T-helper 2 cell treated with Interferon-gamma antibody and Interleukin-4, amounts not matched to agents 5 μg/mL and 100 μg/mL, for 36 hours (primary cell): ENCODE measurements around the gene WDSUB1.

Experiments used
- DNase-seq: peaks from one replicate; pipeline ENCODE4 v3.0.0; 2021; ENCODE audit warnings: low spot score
- H3K27ac Mint-ChIP-seq: one replicate; pipeline ENCODE4 v1.8.0; 2021; ENCODE audit warnings: mild to moderate bottlenecking, mixed read lengths
- H3K27me3 Mint-ChIP-seq: one replicate; pipeline ENCODE4 v1.8.0; 2021; ENCODE audit warnings: low read depth, mixed read lengths
- H3K36me3 Mint-ChIP-seq: one replicate; pipeline ENCODE4 v1.8.0; 2021; ENCODE audit warnings: low read depth, mixed read lengths
- H3K4me1 Mint-ChIP-seq: one replicate; pipeline ENCODE4 v1.8.0; 2021; ENCODE audit warnings: low read depth, mixed read lengths
- H3K4me3 Mint-ChIP-seq: one replicate; pipeline ENCODE4 v1.8.0; 2022; ENCODE audit warnings: mild to moderate bottlenecking, moderate library complexity, mixed read lengths
- H3K9me3 Mint-ChIP-seq: one replicate; pipeline ENCODE4 v1.8.0; 2021; ENCODE audit warnings: mixed read lengths

Gene WDSUB1

GRCh38 chr2:159285433-159285832 is 1.1 kb downstream of the WDSUB1 start:
- Mint-ChIP-seq H3K4me1 (peaks cover 13% of the 10 kb centered on the region), H3K9me3 (no peaks in the 10 kb centered on the region), H3K27me3 (no peaks in the 10 kb centered on the region), H3K4me3 (peak overlapping the region; percentile 84), H3K36me3 (peaks cover 6% of the 10 kb centered on the region), H3K27ac (no peak overlapping the region)
- no peak for DNase-seq

- no peak overlapping the region for H3K27ac Mint-ChIP-seq
- H3K9me3 Mint-ChIP-seq, result no peaks in the 10 kb centered on the region
- peaks cover 7% of the 10 kb centered on the region for H3K36me3 Mint-ChIP-seq
- no peaks in the 10 kb centered on the region for H3K27me3 Mint-ChIP-seq
- no peak overlapping the region for H3K4me3 Mint-ChIP-seq
- peaks cover 8% of the 10 kb centered on the region for H3K4me1 Mint-ChIP-seq
- no peak for DNase-seq
Observed at GRCh38 chr2:159283529-159283928, 3.0 kb downstream of the WDSUB1 start.

- Mint-ChIP-seq H3K27ac (no peak overlapping the region), H3K9me3 (no peaks in the 10 kb centered on the region), H3K27me3 (no peaks in the 10 kb centered on the region), H3K4me1 (peaks cover 4% of the 10 kb centered on the region), H3K36me3 (peaks cover 6% of the 10 kb centered on the region), H3K4me3 (no peak overlapping the region)
- no peak for DNase-seq
Observed at GRCh38 chr2:159281002-159281401, 5.5 kb downstream of the WDSUB1 start.

GRCh38 chr2:159279700-159280099 is 6.8 kb downstream of the WDSUB1 start:
- Mint-ChIP-seq H3K4me3 (no peak overlapping the region), H3K27me3 (no peaks in the 10 kb centered on the region), H3K27ac (no peak overlapping the region), H3K4me1 (peaks cover 5% of the 10 kb centered on the region), H3K9me3 (no peaks in the 10 kb centered on the region), H3K36me3 (peaks cover 8% of the 10 kb centered on the region)
- no peak for DNase-seq

- Mint-ChIP-seq H3K36me3 (peaks cover 10% of the 10 kb centered on the region), H3K4me1 (peaks cover 5% of the 10 kb centered on the region), H3K4me3 (no peak overlapping the region), H3K27me3 (no peaks in the 10 kb centered on the region), H3K27ac (no peak overlapping the region), H3K9me3 (no peaks in the 10 kb centered on the region)
- no peak for DNase-seq
Observed at GRCh38 chr2:159275111-159275510, 11.4 kb downstream of the WDSUB1 start.

- peaks cover 8% of the 10 kb centered on the region for H3K36me3 Mint-ChIP-seq
- peaks cover 5% of the 10 kb centered on the region for H3K4me1 Mint-ChIP-seq
- no peak overlapping the region for H3K4me3 Mint-ChIP-seq
- no peak overlapping the region for H3K27ac Mint-ChIP-seq
- DNase-seq, result no peak
- no peaks in the 10 kb centered on the region for H3K9me3 Mint-ChIP-seq
- H3K27me3 Mint-ChIP-seq, result no peaks in the 10 kb centered on the region
Observed at GRCh38 chr2:159272156-159272555, 14.3 kb downstream of the WDSUB1 start.

GRCh38 chr2:159270744-159271379 is 15.6 kb downstream of the WDSUB1 start:
- Mint-ChIP-seq H3K4me3 (no peak overlapping the region), H3K4me1 (peaks cover 5% of the 10 kb centered on the region), H3K9me3 (no peaks in the 10 kb centered on the region), H3K36me3 (peaks cover 8% of the 10 kb centered on the region), H3K27ac (no peak overlapping the region), H3K27me3 (no peaks in the 10 kb centered on the region)
- no peak for DNase-seq

GRCh38 chr2:159267921-159268320 is 18.6 kb downstream of the WDSUB1 start:
- Mint-ChIP-seq H3K4me3 (no peak overlapping the region), H3K36me3 (peaks cover 5% of the 10 kb centered on the region)

GRCh38 chr2:159266554-159266953 is 19.9 kb downstream of the WDSUB1 start:
- Mint-ChIP-seq H3K9me3 (no peaks in the 10 kb centered on the region), H3K27me3 (no peaks in the 10 kb centered on the region), H3K27ac (no peak overlapping the region), H3K36me3 (peaks cover 5% of the 10 kb centered on the region), H3K4me3 (no peak overlapping the region), H3K4me1 (no peaks in the 10 kb centered on the region)
- no peak for DNase-seq

More at GRCh38 chr2:159267921-159268320, 18.6 kb downstream of the WDSUB1 start:
- no peaks in the 10 kb centered on the region for H3K9me3 Mint-ChIP-seq
- DNase-seq, result no peak
- H3K27ac Mint-ChIP-seq, result no peak overlapping the region
- no peaks in the 10 kb centered on the region for H3K4me1 Mint-ChIP-seq
- H3K27me3 Mint-ChIP-seq, result no peaks in the 10 kb centered on the region

GRCh38 chr2:159265171-159265576 is 21.3 kb downstream of the WDSUB1 start:
- H3K27me3 Mint-ChIP-seq, result no peaks in the 10 kb centered on the region
- peaks cover under 1% of the 10 kb centered on the region for H3K36me3 Mint-ChIP-seq
- no peak overlapping the region for H3K4me3 Mint-ChIP-seq
- DNase-seq, result no peak
- no peak overlapping the region for H3K27ac Mint-ChIP-seq
- H3K9me3 Mint-ChIP-seq, result no peaks in the 10 kb centered on the region
- no peaks in the 10 kb centered on the region for H3K4me1 Mint-ChIP-seq

GRCh38 chr2:159262904-159263303 is 23.6 kb downstream of the WDSUB1 start:
- no peaks in the 10 kb centered on the region for H3K36me3 Mint-ChIP-seq
- no peak overlapping the region for H3K4me3 Mint-ChIP-seq
- H3K27ac Mint-ChIP-seq, result no peak overlapping the region
- DNase-seq, result no peak
- no peaks in the 10 kb centered on the region for H3K4me1 Mint-ChIP-seq
- no peaks in the 10 kb centered on the region for H3K9me3 Mint-ChIP-seq
- H3K27me3 Mint-ChIP-seq, result no peaks in the 10 kb centered on the region

GRCh38 chr2:159262226-159262625 is 24.3 kb downstream of the WDSUB1 start:
- no peak for DNase-seq
- no peak overlapping the region for H3K27ac Mint-ChIP-seq

GRCh38 chr2:159256159-159256558 is 30.3 kb downstream of the WDSUB1 start:
- no peaks in the 10 kb centered on the region for H3K27me3 Mint-ChIP-seq
- H3K4me1 Mint-ChIP-seq, result no peaks in the 10 kb centered on the region
- DNase-seq, result no peak
- peaks cover 4% of the 10 kb centered on the region for H3K36me3 Mint-ChIP-seq
- H3K27ac Mint-ChIP-seq, result no peak overlapping the region
- H3K4me3 Mint-ChIP-seq, result no peak overlapping the region
- no peaks in the 10 kb centered on the region for H3K9me3 Mint-ChIP-seq

More at GRCh38 chr2:159262226-159262625, 24.3 kb downstream of the WDSUB1 start:
- Mint-ChIP-seq H3K36me3 (no peaks in the 10 kb centered on the region), H3K4me3 (no peak overlapping the region), H3K9me3 (no peaks in the 10 kb centered on the region), H3K27me3 (no peaks in the 10 kb centered on the region), H3K4me1 (no peaks in the 10 kb centered on the region)

GRCh38 chr2:159252905-159253304 is 33.6 kb downstream of the WDSUB1 start:
- DNase-seq, result no peak
- Mint-ChIP-seq H3K9me3 (no peaks in the 10 kb centered on the region), H3K36me3 (peaks cover 7% of the 10 kb centered on the region), H3K4me3 (no peak overlapping the region), H3K27ac (no peak overlapping the region), H3K4me1 (no peaks in the 10 kb centered on the region), H3K27me3 (no peaks in the 10 kb centered on the region)
